Spleen (tissue), 11 donors: ENCODE data around the gene APOBEC3B. TPM values are rescaled to one million over a fixed set of nuclear protein-coding genes. Genes with fewer than 3 reads are reported as not detected.
"Not testable (repeated sequence)": the region's sequence is repeated elsewhere in the genome, so short reads cannot be mapped to it uniquely, and the experiment has no call there.

Source experiments
- DNase-seq: peaks from one replicate; pipeline ENCODE4 v3.0.0-alpha.2; 2020
- H3K27ac ChIP-seq, 8 donors: fragments of 200-600 bp; sonication (generic) in 7 of 8; 1 replicate in 4 of 8; 2 replicates in 4 of 8; pipeline versions ENCODE4 v1.5.0 to v1.8.0; 2016 to 2021; ENCODE audit warnings: inconsistent platforms in 4 of 8, mild to moderate bottlenecking in 4 of 8, moderate library complexity in 1 of 8
- H3K27me3 ChIP-seq, 7 donors: fragments of 200-600 bp; sonication (generic) in 6 of 7; replicated peaks in 1 of 7; 1 replicate in 4 of 7; 2 replicates in 3 of 7; pipeline versions ENCODE4 v1.5.0 to v1.8.0; 2016 to 2021; ENCODE audit warnings: inconsistent platforms in 3 of 7, mild to moderate bottlenecking in 1 of 7
- H3K36me3 ChIP-seq, 6 donors: fragments of 200-600 bp; sonication (generic) in 5 of 6; 1 replicate in 4 of 6; 2 replicates in 2 of 6; pipeline versions ENCODE4 v1.5.0 to v1.8.0; 2016 to 2021; ENCODE audit warnings: inconsistent platforms in 2 of 6
- H3K4me1 ChIP-seq, 6 donors: fragments of 200-600 bp; sonication (generic) in 5 of 6; 1 replicate in 3 of 6; 2 replicates in 3 of 6; pipeline versions ENCODE4 v1.5.0 to v1.8.0; 2016 to 2021; ENCODE audit warnings: inconsistent platforms in 3 of 6
- H3K4me3 ChIP-seq, 8 donors: fragments of 200-600 bp; sonication (generic) in 7 of 8; 1 replicate in 4 of 8; 2 replicates in 4 of 8; pipeline versions ENCODE4 v1.5.0 to v1.8.0; 2016 to 2021; ENCODE audit warnings: inconsistent platforms in 4 of 8, mild to moderate bottlenecking in 4 of 8, moderate library complexity in 2 of 8
- H3K9me3 ChIP-seq, 8 donors: fragments of 200-600 bp; sonication (generic) in 7 of 8; 1 replicate in 4 of 8; 2 replicates in 4 of 8; pipeline versions ENCODE4 v1.5.0 to v1.8.0; 2016 to 2021; ENCODE audit warnings: inconsistent platforms in 4 of 8
- POLR2A ChIP-seq, 3 donors: fragments of 450-650 bp; IDR thresholded peaks; one replicate each; pipeline ENCODE4 v1.5.1; 2017; ENCODE audit warnings: antibody characterized with exemption in 3 of 3, mild to moderate bottlenecking in 1 of 3
- POLR2AphosphoS5 ChIP-seq, 3 donors: sonication (generic); formaldehyde crosslinking; IDR thresholded peaks; one replicate each; pipeline ENCODE4 v1.5.1; 2017; ENCODE audit warnings: antibody characterized with exemption in 3 of 3
- WGBS, 5 donors: extraction: QIAGEN DNeasy Blood & Tissue Kit in 3 of 5; methylation state at CpG; one replicate each; pipeline versions ENCODE4 v1.1.5 to v1.1.7; 2013 to 2018; 5-methylcytosine and 5-hydroxymethylcytosine counted together
- intact Hi-C: fragments of 100-400 bp; cut with DNase I; formaldehyde crosslinking; loops from one replicate; pipeline ENCODE4 v1.15.0; 2023; ENCODE audit warnings: low total_unique reads
- polyA plus RNA-seq, 3 donors: library from polyadenylated mRNA; stranded (reverse); fragments of 200-250 nt; gene quantifications; one replicate each; pipeline ENCODE4 v1.2.1, GENCODE V29; 2013
- total RNA-seq, 7 donors: library from RNA; depleted of rRNA in 3 of 7; stranded (reverse); fragments of >200 nt in 3 of 7; fragmentation: NEBNext Ultra II Directional in 4 of 7; extraction: Animal tissue kit (Norgen Biotek cat#: 25700) in 4 of 7; gene quantifications; one replicate each; pipeline versions ENCODE4 v1.1.0 to v1.2.1, GENCODE V29; 2016 to 2021
- TF ChIP-seq, protein P1 (sequence below), 11 experiments: fragments of 200-600 bp in 7 of 11; fragments of 450-650 bp in 4 of 11; sonication (generic) in 4 of 11; IDR thresholded peaks in 8 of 11; conservative IDR thresholded peaks in 3 of 11; 1 replicate in 7 of 11; 2 replicates in 4 of 11; pipeline versions ENCODE4 v1.4.0 to v1.8.0; 2016 to 2021; ENCODE audit warnings: antibody characterized with exemption in 11 of 11, inconsistent platforms in 4 of 11, mild to moderate bottlenecking in 1 of 11
- donor health status: healthy with polysubstance abuse.
- donor health status: DM: no; HTN: no; CAD: no; lungs with moderate emphysema.
- donor health status: DM: no; HTN: no; CAD: no.
- donor health status: Bipolar disorder and iron deficiency.
- donor health status: healthy.
- donor health status: DM: no; HTN: no; CAD: no.
- donor health status: DM: yes; HTN: yes; CAD: no.

APOBEC3B gene
- total and polyA plus RNA-seq, 10 donors, result 1.2 to 14.0 (median 4.3) TPM; not detected in 1

DNA sequence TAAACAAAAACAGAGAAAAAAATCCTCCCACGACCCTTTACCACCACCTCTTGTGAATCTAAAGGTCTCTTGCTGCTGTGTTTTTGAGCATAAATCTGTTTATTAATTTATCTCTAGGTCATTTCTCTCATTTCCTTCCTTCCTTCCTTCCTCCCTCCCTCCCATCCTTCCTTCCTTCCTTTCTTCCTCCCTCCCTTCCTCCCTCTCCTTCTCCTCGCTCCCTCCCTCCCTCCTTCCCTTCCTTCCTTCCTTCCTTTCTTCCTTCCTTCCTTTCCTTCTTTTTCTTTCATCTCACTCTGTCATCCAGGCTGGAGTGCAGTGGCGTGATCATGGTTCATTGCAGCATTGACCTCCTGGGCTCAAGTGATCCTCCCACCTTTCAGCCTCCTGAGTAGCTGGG lies 38.3 kb upstream of the APOBEC3B start:
- no peaks in the 10 kb centered on the region for H3K36me3 ChIP-seq
- intact Hi-C loops, result no loop called here
- peaks cover 0 to 13% (median 0%) of the 10 kb centered on the region in 7 donors for H3K27me3 ChIP-seq
- TF ChIP-seq, protein P1, sequence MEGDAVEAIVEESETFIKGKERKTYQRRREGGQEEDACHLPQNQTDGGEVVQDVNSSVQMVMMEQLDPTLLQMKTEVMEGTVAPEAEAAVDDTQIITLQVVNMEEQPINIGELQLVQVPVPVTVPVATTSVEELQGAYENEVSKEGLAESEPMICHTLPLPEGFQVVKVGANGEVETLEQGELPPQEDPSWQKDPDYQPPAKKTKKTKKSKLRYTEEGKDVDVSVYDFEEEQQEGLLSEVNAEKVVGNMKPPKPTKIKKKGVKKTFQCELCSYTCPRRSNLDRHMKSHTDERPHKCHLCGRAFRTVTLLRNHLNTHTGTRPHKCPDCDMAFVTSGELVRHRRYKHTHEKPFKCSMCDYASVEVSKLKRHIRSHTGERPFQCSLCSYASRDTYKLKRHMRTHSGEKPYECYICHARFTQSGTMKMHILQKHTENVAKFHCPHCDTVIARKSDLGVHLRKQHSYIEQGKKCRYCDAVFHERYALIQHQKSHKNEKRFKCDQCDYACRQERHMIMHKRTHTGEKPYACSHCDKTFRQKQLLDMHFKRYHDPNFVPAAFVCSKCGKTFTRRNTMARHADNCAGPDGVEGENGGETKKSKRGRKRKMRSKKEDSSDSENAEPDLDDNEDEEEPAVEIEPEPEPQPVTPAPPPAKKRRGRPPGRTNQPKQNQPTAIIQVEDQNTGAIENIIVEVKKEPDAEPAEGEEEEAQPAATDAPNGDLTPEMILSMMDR (IDR thresholded peaks at IDR 0.05 in 8 of 11, conservative IDR thresholded peaks at IDR 0.05 in 3 of 11), result no peak
- no peak for TF ChIP-seq POLR2AphosphoS5 (IDR thresholded peaks at IDR 0.05)
- TF ChIP-seq POLR2A (IDR thresholded peaks at IDR 0.05), result no peak
- H3K27ac ChIP-seq, result peak overlapping the region in 6 of 8 donors; percentile 56 to 88 (median 80)
- no peaks in the 10 kb centered on the region for H3K9me3 ChIP-seq
- WGBS, 5 donors, result 51 to 65% (median 56%) methylated on average over 3 of the region's 3 CpGs
- H3K4me3 ChIP-seq, result peak overlapping the region in 1 of 8 donors; percentile 58
- DNase-seq, result no peak
- peaks cover 4 to 58% (median 35%) of the 10 kb centered on the region in 6 donors for H3K4me1 ChIP-seq

DNA sequence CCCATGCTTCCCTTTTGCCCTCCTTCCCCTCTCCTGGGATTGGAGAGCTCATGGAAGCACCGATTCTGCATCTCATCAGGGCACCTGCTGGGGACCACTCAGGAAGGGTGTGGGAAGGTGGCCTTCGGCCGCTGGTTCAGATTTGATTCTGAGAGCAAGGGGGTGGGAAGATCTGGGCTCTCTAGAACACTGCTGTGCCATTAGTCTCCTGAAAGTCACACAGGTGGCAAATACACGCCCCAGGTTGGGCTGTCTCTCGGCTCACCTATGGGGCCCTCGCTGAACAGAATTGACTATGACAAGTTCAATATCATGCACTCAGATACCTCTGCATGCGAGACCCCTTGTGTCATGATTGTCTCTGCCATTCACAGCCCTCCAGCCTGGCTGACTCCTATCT lies 37.5 kb upstream of the APOBEC3B start:
- intact Hi-C loops, result no loop called here
- H3K27ac ChIP-seq, result peak overlapping the region in 2 of 8 donors; percentile 32 to 88
- TF ChIP-seq POLR2AphosphoS5 (IDR thresholded peaks at IDR 0.05) (no peak), POLR2A (IDR thresholded peaks at IDR 0.05) (no peak)
- TF ChIP-seq, protein P1 (IDR thresholded peaks at IDR 0.05 in 8 of 11, conservative IDR thresholded peaks at IDR 0.05 in 3 of 11), result no peak
- no peaks in the 10 kb centered on the region for H3K36me3 ChIP-seq
- 90 to 95% (median 93%) methylated on average over 6 to 7 of the region's 7 CpGs for WGBS, 5 donors
- peaks cover 0 to 13% (median 0%) of the 10 kb centered on the region in 7 donors for H3K27me3 ChIP-seq
- peaks cover 4 to 58% (median 35%) of the 10 kb centered on the region in 6 donors for H3K4me1 ChIP-seq
- no peaks in the 10 kb centered on the region for H3K9me3 ChIP-seq
- no peak for DNase-seq
- peak overlapping the region in 1 of 8 donors; percentile 11 for H3K4me3 ChIP-seq

DNA sequence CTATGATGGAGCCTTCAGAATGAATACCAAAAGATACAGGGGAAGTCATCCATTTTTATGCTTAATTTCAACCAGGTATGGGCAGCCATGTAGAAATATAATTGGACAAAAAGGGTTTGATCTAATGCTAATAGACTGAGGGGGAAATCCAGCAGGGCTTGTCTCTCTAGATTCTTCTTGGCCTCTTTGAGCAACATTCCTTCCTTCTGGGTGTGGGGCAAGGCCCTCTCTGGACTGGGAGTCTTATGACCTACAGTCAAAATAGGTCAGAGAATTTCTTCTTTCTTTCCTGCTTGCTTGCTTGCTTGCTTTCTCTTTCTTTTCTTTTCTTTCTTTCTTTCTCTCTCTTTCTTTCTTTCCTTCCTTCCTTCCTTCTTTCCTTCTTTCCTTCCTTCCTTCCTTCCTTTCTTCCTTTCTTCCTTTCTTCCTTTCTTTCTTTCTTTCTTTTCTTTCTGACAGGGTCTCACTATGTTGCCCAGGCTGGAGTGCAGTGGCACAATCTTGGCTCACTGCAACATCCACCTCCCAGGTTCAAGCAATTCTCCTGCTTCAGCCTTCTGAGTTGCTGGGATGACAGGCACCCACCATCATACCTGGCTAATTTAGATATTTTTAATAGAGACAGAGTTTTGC lies 36.3 kb upstream of the APOBEC3B start:
- H3K4me3 ChIP-seq, intact Hi-C loops, DNase-seq, H3K36me3 ChIP-seq, H3K9me3 ChIP-seq: not testable (repeated sequence)
- peak overlapping the region in 1 of 8 donors; percentile 88 for H3K27ac ChIP-seq
- peaks cover 4 to 56% (median 33%) of the 10 kb centered on the region in 6 donors for H3K4me1 ChIP-seq
- H3K27me3 ChIP-seq, result peaks cover 0 to 13% (median 0%) of the 10 kb centered on the region in 7 donors

DNA sequence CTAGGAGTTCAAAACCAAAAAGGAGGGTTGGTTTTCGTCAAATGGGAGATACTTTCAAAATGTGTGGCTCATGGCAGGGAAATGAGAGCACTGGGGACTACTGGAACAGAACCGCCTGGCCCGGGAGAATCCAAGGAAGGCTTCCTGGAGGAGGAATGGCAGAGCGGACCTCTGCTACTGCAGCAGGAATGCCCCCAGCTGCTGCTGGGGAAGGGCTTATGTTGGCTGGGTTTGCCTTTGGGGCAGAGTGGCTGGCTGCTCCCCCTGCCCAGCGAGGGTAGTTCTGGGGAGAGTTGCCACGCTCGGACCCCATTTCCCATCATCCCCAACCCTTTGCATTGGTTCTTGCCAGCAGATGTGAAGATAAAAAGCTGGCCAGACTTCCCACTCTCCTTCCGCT lies 35.4 kb upstream of the APOBEC3B start:
- Histone ChIP-seq H3K36me3 (no peaks in the 10 kb centered on the region), H3K4me1 (peaks cover 3 to 55% (median 23%) of the 10 kb centered on the region in 6 donors), H3K27ac (no peak overlapping the region), H3K27me3 (peaks cover 0 to 13% (median 0%) of the 10 kb centered on the region in 7 donors), H3K4me3 (no peak overlapping the region), H3K9me3 (no peaks in the 10 kb centered on the region)
- no peak for DNase-seq
- TF ChIP-seq, protein P1 (IDR thresholded peaks at IDR 0.05 in 8 of 11, conservative IDR thresholded peaks at IDR 0.05 in 3 of 11), result no peak
- TF ChIP-seq POLR2AphosphoS5 (IDR thresholded peaks at IDR 0.05) (no peak), POLR2A (IDR thresholded peaks at IDR 0.05) (no peak)
- 88 to 95% (median 92%) methylated on average over 8 of the region's 8 CpGs for WGBS, 5 donors
- intact Hi-C loops, result no loop called here
